Heart right ventricle (tissue), 16 donors: ENCODE measurements around the gene KDM2B. TPM values are rescaled to one million over a fixed set of nuclear protein-coding genes. Genes with fewer than 3 reads are reported as not detected.
A peak's percentile ranks its signal among the peaks of the same experiment; 100 is the strongest.
"Not testable (repeated sequence)": the region's sequence is repeated elsewhere in the genome, so short reads cannot be mapped to it uniquely, and the experiment has no call there.

Experiments used
- ATAC-seq, 8 donors: fragments of 200-7000 bp; cut with Tn5 transposase; one replicate each; pipeline ENCODE4 v1.9.1; 2020; ENCODE audit warnings: mild to moderate bottlenecking in 8 of 8, moderate library complexity in 8 of 8, moderate number of reproducible peaks in 1 of 8
- DNase-seq, 2 donors: peaks; one replicate each; pipeline ENCODE4 v3.0.0-alpha.2; 2020
- H3K27ac ChIP-seq, 10 donors: fragments of 200-600 bp; sonication (generic) in 2 of 10; one replicate each; pipeline versions ENCODE4 v1.5.0 to v1.8.0; 2020 to 2022; ENCODE audit warnings: mild to moderate bottlenecking in 3 of 10
- H3K27me3 ChIP-seq, 7 donors: fragments of 200-600 bp; one replicate each; pipeline ENCODE4 v1.8.0; 2021 to 2022; ENCODE audit warnings: mild to moderate bottlenecking in 2 of 7
- H3K36me3 ChIP-seq, 9 donors: fragments of 200-600 bp; sonication (generic) in 1 of 9; one replicate each; pipeline versions ENCODE4 v1.5.0 to v1.8.0; 2020 to 2022; ENCODE audit warnings: mild to moderate bottlenecking in 2 of 9
- H3K4me1 ChIP-seq, 9 donors: fragments of 200-600 bp; sonication (generic) in 1 of 9; one replicate each; pipeline versions ENCODE4 v1.5.0 to v1.8.0; 2020 to 2022; ENCODE audit warnings: mild to moderate bottlenecking in 4 of 9
- H3K4me3 ChIP-seq, 10 donors: fragments of 200-600 bp; sonication (generic) in 2 of 10; one replicate each; pipeline versions ENCODE4 v1.5.0 to v1.8.0; 2020 to 2022; ENCODE audit warnings: mild to moderate bottlenecking in 7 of 10, moderate library complexity in 2 of 10
- H3K9me3 ChIP-seq, 11 donors: fragments of 200-600 bp in 10 of 11; sonication (generic) in 2 of 11; one replicate each; pipeline versions ENCODE4 v1.5.0 to v1.8.0; 2013 to 2022; ENCODE audit warnings: mild to moderate bottlenecking in 2 of 11, control low read depth in 1 of 11, moderate library complexity in 1 of 11
- WGBS, 2 donors: extraction: QIAGEN DNeasy Blood & Tissue Kit; methylation state at CpG; one replicate each; pipeline ENCODE4 v1.1.7; 2013; ENCODE audit warnings: inconsistent platforms in 1 of 2; 5-methylcytosine and 5-hydroxymethylcytosine counted together
- intact Hi-C, 10 donors: fragments of 100-400 bp; cut with DNase I; formaldehyde crosslinking; loops; one replicate each; pipeline versions ENCODE4 v1.11.1 to v1.14.2; 2022
- polyA plus RNA-seq, 2 donors: library from polyadenylated mRNA; stranded (reverse); fragments of 200-250 nt; gene quantifications; one replicate each; pipeline ENCODE4 v1.2.3, GENCODE V29; 2013
- total RNA-seq, 10 donors: library from RNA; stranded (reverse); fragmentation: NEBNext Ultra II Directional in 3 of 10; extraction: Animal tissue kit (Norgen Biotek cat#: 25700) in 3 of 10; gene quantifications; one replicate each; pipeline versions ENCODE4 v1.2.1 to v1.2.4, GENCODE V29; 2021 to 2023
- TF ChIP-seq, protein P1 (sequence below), 9 donors: fragments of 200-600 bp; sonication (generic) in 2 of 9; IDR thresholded peaks; one replicate each; pipeline versions ENCODE4 v1.5.0 to v1.8.0; 2021 to 2022; ENCODE audit warnings: antibody characterized with exemption in 9 of 9, mild to moderate bottlenecking in 5 of 9, moderate library complexity in 1 of 9
- donor health status: Arrhythmogenic right ventricular cardiomyopathy.
- donor health status: ischemic (EF 13 %, LVEDD 7.1; RV severe dilation, severe dysfunction).
- donor health status: healthy with polysubstance abuse.
- donor health status: DM: no; HTN: yes; CAD: no.
- donor health status: DM: no; HTN: no; CAD: no.
- donor health status: ischemic (EF 25% LVEDD 6.9; RV normal size, moderate dysfunction).
- donor health status: ischemic (EF 25% LVEDD 5.7; RV mildly dilated, moderate dysfunction).
- donor health status: healthy.
- donor health status: DM: yes; HTN: yes; CAD: no.
- donor health status: Ischemic cardiomyopathy.
- donor health status: ischemic (EF 35%, LVEDD 5.7; RV mildly dilated, moderate dysfunction).
- donor health status: nonischemic (EF 11% LVEDD 7.7; RV severe dilation, severe dysfunction).
- donor health status: DM: yes; HTN: yes; CAD: no.
- donor health status: PGD.
- donor health status: ischemic (EF 29% LVEDD 5.4; RV normal size, mild dysfunction).
- donor health status: nonischemic (EF 23%, LVEDD 6.1; RV moderate dilation, normal function).

KDM2B gene
- total and polyA plus RNA-seq, 12 donors, result 4.8 to 18.4 (median 13.6) TPM

GRCh38 chr12:121484967-121485366 lies 95.9 kb downstream of the KDM2B start:
- intact Hi-C loops, result no loop called here
- TF ChIP-seq, protein P1, sequence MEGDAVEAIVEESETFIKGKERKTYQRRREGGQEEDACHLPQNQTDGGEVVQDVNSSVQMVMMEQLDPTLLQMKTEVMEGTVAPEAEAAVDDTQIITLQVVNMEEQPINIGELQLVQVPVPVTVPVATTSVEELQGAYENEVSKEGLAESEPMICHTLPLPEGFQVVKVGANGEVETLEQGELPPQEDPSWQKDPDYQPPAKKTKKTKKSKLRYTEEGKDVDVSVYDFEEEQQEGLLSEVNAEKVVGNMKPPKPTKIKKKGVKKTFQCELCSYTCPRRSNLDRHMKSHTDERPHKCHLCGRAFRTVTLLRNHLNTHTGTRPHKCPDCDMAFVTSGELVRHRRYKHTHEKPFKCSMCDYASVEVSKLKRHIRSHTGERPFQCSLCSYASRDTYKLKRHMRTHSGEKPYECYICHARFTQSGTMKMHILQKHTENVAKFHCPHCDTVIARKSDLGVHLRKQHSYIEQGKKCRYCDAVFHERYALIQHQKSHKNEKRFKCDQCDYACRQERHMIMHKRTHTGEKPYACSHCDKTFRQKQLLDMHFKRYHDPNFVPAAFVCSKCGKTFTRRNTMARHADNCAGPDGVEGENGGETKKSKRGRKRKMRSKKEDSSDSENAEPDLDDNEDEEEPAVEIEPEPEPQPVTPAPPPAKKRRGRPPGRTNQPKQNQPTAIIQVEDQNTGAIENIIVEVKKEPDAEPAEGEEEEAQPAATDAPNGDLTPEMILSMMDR (IDR thresholded peaks at IDR 0.05), result no peak
- no peak for ATAC-seq
- H3K4me1 ChIP-seq, result peaks cover 0 to 4% (median 0%) of the 10 kb centered on the region in 9 donors
- peaks cover 0 to 16% (median 4%) of the 10 kb centered on the region in 9 donors for H3K36me3 ChIP-seq
- no peak overlapping the region for H3K4me3 ChIP-seq
- 82 to 85% methylated on average over 6 of the region's 6 CpGs for WGBS, 2 donors
- no peaks in the 10 kb centered on the region for H3K27me3 ChIP-seq
- no peaks in the 10 kb centered on the region for H3K9me3 ChIP-seq
- no peak for DNase-seq
- no peak overlapping the region for H3K27ac ChIP-seq

DNA sequence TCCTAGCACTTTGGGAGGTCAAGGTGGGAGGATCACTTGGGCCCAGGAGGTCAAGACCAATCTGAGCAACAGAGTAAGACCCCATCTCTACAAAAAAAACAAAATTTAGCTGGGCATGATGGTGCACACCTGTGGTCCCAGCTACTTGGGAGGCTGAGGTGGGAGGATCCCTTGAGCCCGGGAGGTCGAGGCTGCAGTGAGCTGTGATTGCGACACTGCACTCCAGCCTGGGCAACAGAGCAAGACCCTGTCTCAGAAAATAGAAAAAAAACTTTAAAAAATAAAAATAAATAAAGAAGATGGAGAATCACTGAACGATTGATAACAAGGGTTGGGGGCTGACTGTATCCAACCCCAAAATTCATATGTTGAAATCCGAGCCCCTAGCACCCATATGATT lies 96.3 kb downstream of the KDM2B start:
- ATAC-seq, H3K4me1 ChIP-seq, H3K27ac ChIP-seq, H3K9me3 ChIP-seq, DNase-seq, H3K27me3 ChIP-seq, H3K4me3 ChIP-seq, intact Hi-C loops: not testable (repeated sequence)
- peaks cover 0 to 12% (median under 1%) of the 10 kb centered on the region in 9 donors for H3K36me3 ChIP-seq
- 93 to 98% methylated on average over 5 of the region's 5 CpGs for WGBS, 2 donors

- intact Hi-C loops, result no loop called here
- peaks cover 0 to 7% (median 0%) of the 10 kb centered on the region in 9 donors for H3K36me3 ChIP-seq
- WGBS, 2 donors, result 74% methylated on average over 4 of the region's 4 CpGs
- TF ChIP-seq, protein P1 (IDR thresholded peaks at IDR 0.05), result no peak
- H3K4me1 ChIP-seq, result no peaks in the 10 kb centered on the region
- H3K27ac ChIP-seq, result no peak overlapping the region
- ATAC-seq (peak in 1 of 8 donors; percentile 50), DNase-seq (no peak)
- no peaks in the 10 kb centered on the region for H3K27me3 ChIP-seq
- H3K9me3 ChIP-seq, result no peaks in the 10 kb centered on the region
- H3K4me3 ChIP-seq, result no peak overlapping the region
Observed at GRCh38 chr12:121483949-121484348, 96.9 kb downstream of the KDM2B start.

DNA sequence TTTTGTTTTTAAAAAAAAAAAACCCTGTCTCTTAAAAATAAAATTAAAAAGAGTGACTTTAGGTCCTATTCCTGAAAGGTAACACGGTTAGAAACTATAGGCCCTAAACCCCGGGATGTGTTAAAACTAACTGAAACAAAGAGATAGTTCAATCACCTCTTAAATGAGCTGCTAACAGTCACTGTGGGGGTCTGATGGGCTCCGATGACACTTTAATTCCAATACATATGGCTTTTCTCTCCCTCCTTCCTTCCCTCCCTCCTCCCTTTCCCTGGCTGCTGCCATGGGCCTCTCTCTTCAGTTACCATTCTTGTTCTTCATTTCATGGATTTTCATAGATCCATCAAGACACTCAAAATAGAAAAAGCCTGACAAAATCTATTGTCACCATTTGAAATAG lies 104.3 kb downstream of the KDM2B start:
- no peak for DNase-seq
- intact Hi-C loops, result no loop called here
- H3K9me3 ChIP-seq, result no peaks in the 10 kb centered on the region
- TF ChIP-seq, protein P1 (IDR thresholded peaks at IDR 0.05), result no peak
- WGBS, 2 donors, result 82 to 84% methylated on average over 3 of the region's 3 CpGs
- no peak for ATAC-seq
- peaks cover 0 to 4% (median 0%) of the 10 kb centered on the region in 9 donors for H3K36me3 ChIP-seq
- no peaks in the 10 kb centered on the region for H3K4me1 ChIP-seq
- no peak overlapping the region for H3K27ac ChIP-seq
- no peak overlapping the region for H3K4me3 ChIP-seq
- no peaks in the 10 kb centered on the region for H3K27me3 ChIP-seq

GRCh38 chr12:121475279-121475678 lies 105.5 kb downstream of the KDM2B start:
- WGBS, 2 donors, result 94 to 100% methylated on average over 2 of the region's 2 CpGs
- intact Hi-C loops, result no loop called here
- Histone ChIP-seq H3K27ac (no peak overlapping the region), H3K4me3 (no peak overlapping the region), H3K4me1 (peaks cover 0 to 6% (median 0%) of the 10 kb centered on the region in 9 donors), H3K36me3 (peaks cover 0 to 4% (median 0%) of the 10 kb centered on the region in 9 donors), H3K9me3 (no peaks in the 10 kb centered on the region), H3K27me3 (no peaks in the 10 kb centered on the region)
- DNase-seq, result no peak
- no peak for ATAC-seq
- TF ChIP-seq, protein P1 (IDR thresholded peaks at IDR 0.05), result no peak
